T47D (cell line): ENCODE measurements around the gene CDC42BPA.

Source experiments
- DNase-seq, 2 experiments: peaks; one replicate each; pipeline versions ENCODE4 v3.0.0 to v3.0.0-alpha.2; 2011 to 2012; ENCODE audit warnings: low read depth in 1 of 2, low spot score in 1 of 2
- JUND ChIP-seq: IDR thresholded peaks from 2 replicates; pipeline ENCODE4 v1.6.1; 2012; ENCODE audit warnings: low read depth
- in situ Hi-C: cut with HindIII; loops from 2 replicates; pipeline ENCODE4 v1.10.0; 2016; ENCODE audit warnings: low sequenced_read_pairs, low pct_unique_long_range_greater_than_20kb

Gene CDC42BPA

DNA sequence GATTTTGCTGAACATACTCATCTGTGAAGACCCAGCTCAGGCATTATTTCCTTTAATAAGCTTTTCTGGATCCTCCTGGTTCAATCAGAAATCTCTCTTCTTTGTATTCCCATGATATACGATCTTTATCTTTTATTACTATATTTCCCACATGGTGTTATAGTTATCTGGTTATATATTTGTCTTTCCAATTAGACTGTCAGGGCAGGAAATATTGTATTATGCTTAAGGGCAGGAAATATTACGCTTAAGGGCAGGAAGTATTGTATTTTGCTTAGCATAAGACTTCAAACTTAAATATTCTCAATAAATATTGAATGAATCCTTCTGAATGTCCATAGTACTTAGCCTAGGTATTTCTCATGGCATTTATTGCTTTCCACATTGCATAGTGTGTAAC, 256.0 kb downstream of the CDC42BPA start:
- TF ChIP-seq JUND, result no peak
- in situ Hi-C loops, result no loop called here
- DNase-seq, result no peak

DNA sequence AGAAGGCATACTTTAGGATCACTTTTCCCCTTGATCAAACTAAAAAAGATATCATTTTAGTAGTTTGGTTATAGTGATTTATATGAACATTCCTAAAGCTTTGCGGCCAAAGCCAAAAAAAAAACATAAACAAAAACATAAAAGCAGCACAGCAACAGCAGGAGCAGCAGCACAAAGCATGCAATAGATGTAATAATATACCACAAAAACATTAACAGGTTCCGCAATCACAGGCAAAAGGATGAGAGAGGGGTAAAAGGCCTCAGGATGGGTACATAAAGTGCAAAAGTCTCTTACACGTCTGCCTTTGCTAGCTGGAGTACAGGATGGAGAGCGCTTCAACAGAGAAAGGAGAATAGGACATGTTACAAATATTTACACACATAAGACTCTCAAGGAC, 259.2 kb downstream of the CDC42BPA start:
- TF ChIP-seq JUND, result no peak
- in situ Hi-C loops, result no loop called here
- no peak for DNase-seq

DNA sequence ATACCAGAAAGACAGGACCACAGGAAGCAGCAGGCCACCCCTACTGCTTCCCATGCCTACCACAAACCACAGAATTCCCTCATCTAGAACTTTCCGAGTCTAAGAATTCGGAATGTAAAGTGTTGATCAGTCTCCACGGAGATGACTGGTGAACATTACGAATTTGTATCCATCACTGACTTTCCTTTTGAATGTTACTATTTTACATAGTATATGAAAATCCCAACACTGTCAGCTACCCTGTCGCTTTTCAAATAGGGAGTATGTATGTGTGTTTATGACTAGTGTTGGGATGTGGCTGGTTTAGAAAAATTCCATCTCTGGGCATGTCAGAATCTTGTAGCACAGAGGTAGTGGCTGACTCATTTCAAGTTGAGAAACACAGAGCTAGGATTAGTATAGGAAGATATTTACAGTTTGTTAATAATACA, 260.0 kb downstream of the CDC42BPA start:
- no peak for DNase-seq
- no peak for TF ChIP-seq JUND
- in situ Hi-C loops, result no loop called here

DNA sequence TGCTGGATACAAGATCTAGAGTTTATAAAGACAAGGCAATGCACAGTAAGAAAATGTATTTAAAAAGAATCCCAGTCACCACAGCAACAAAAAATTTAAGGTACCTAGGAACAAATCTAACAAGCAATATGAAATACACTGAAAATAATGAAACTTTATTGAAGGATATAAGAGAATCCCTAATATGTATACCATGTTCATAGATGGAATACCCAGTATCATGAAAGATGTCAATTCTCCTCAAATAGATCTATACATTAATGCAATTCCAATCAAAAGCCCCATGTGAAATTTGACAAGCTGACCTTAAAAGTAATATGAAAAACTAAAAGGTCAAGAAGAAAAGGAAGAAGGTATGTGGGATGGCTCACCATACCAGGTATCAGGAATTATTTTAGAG, 269.0 kb downstream of the CDC42BPA start:
- no peak for TF ChIP-seq JUND
- in situ Hi-C loops, result no loop called here
- DNase-seq, result no peak

DNA sequence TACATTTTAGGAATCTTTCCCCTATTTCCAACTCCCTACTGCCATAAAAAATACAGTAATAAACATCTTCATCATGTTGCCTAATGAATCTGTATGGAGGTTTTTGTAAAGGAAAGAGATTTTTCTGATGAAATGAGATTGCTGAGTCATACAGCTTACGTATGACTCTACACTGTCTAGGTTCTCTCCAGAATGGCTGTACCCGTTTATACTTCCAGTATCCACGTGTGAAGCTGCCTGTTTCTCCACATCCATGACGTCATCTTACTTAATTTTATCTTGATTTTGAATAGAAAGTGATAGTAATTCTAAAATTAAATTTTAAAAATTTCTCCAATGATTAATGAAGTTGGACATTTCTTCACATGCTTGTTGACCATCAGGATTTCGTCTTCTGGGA, 274.5 kb downstream of the CDC42BPA start:
- no peak for TF ChIP-seq JUND
- no peak for DNase-seq
- in situ Hi-C loops, result no loop called here

GRCh38 chr1:227042292-227042691, 276.0 kb downstream of the CDC42BPA start:
- DNase-seq, result no peak
- in situ Hi-C loops, result no loop called here
- TF ChIP-seq JUND, result no peak

- in situ Hi-C loops, result no loop called here
- no peak for DNase-seq
Measured at GRCh38 chr1:227038401-227038800, 279.9 kb downstream of the CDC42BPA start.

DNA sequence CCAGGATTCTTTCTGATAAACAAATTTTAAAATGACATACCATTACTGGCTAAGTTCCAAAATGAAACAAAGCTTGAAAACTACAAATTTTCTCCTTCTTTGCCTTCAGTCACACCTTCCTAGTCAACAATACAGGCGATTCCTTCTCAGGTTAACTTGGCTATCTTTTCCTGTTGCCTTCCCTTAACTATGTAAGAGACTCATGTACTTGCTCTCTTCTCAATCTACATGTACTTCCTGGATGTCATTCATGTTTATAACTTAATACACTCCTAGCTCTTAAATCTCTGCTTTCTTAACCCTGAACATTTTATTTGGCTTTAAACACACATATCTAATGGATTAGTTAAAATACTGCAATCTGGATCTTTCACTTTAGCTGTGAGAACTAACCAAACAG, 281.2 kb downstream of the CDC42BPA start:
- in situ Hi-C loops, result no loop called here
- TF ChIP-seq JUND, result no peak
- no peak for DNase-seq

More at GRCh38 chr1:227038401-227038800, 279.9 kb downstream of the CDC42BPA start:
- TF ChIP-seq JUND, result no peak

GRCh38 chr1:227035316-227035715, 283.0 kb downstream of the CDC42BPA start:
- DNase-seq, result no peak
- in situ Hi-C loops, result no loop called here
- no peak for TF ChIP-seq JUND

- in situ Hi-C loops, result no loop called here
- no peak for TF ChIP-seq JUND
- DNase-seq, result peak in 1 of 2 experiments; percentile 17
Measured at GRCh38 chr1:227033880-227034279, 284.4 kb downstream of the CDC42BPA start.

DNA sequence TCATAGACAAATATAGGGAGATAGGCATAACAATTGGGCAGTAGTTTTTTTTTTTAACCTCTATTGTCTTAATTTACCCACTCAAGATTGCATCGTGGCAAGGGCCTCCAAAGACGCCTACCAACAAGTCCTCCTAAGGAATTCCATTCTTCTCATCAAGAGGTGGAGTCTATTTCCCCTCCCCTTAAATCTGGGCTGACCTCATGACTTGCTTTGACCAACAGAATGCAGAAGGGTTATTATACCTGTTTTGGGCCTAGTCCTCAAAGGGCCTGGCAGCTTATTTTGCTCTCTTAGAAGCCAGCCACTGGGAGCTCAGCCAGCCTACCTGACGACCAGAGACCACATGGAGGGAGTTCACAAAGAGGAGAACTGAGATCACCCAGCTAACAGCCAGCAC, 285.9 kb downstream of the CDC42BPA start:
- TF ChIP-seq JUND, result no peak
- in situ Hi-C loops, result no loop called here
- no peak for DNase-seq

- in situ Hi-C loops, result no loop called here
- no peak for TF ChIP-seq JUND
- no peak for DNase-seq
Measured at GRCh38 chr1:227016990-227017389, 301.3 kb downstream of the CDC42BPA start.

- DNase-seq, result no peak
- in situ Hi-C loops, result no loop called here
- TF ChIP-seq JUND, result no peak
Measured at GRCh38 chr1:227010645-227011044, 307.6 kb downstream of the CDC42BPA start.

DNA sequence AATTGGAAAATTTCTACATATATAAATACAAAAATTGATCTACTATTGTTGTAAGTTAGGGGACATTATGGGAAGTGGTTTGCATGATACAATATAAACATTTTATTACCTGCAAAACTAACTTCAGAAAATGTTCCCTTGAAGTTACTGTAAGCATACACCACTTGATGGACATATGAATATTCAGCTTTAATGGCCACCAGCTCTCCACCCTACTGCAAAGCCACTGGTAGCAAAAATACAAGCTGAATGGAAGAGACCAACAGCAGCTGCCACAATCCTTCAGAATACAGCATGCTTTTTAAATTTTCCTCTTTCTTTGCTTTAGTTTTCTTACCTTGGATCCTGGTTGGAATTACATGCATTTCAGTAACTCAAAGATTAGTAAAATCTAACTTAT, 308.4 kb downstream of the CDC42BPA start:
- in situ Hi-C loops, result no loop called here

More for the DNA sequence above, 308.4 kb downstream of the CDC42BPA start:
- no peak for DNase-seq
- TF ChIP-seq JUND, result no peak
